ENCODE data around the gene TMEM121B. TPM values are rescaled to one million over a fixed set of nuclear protein-coding genes. Genes with fewer than 3 reads are reported as not detected.

TMEM121B gene
- total RNA-seq, 2 donors from 2014 or later = 0.55 to 1.1 TPM

- Histone ChIP-seq H3K4me3 (no peak overlapping the region), H3K27ac (no peak overlapping the region), H3K9me3 (no peaks in the 10 kb centered on the region), H3K27me3 (no peaks in the 10 kb centered on the region), H3K4me1 (peaks cover 0 to 23% of the 10 kb centered on the region in 2 donors), H3K36me3 (peaks cover 23% of the 10 kb centered on the region)
- TF ChIP-seq, protein P1, sequence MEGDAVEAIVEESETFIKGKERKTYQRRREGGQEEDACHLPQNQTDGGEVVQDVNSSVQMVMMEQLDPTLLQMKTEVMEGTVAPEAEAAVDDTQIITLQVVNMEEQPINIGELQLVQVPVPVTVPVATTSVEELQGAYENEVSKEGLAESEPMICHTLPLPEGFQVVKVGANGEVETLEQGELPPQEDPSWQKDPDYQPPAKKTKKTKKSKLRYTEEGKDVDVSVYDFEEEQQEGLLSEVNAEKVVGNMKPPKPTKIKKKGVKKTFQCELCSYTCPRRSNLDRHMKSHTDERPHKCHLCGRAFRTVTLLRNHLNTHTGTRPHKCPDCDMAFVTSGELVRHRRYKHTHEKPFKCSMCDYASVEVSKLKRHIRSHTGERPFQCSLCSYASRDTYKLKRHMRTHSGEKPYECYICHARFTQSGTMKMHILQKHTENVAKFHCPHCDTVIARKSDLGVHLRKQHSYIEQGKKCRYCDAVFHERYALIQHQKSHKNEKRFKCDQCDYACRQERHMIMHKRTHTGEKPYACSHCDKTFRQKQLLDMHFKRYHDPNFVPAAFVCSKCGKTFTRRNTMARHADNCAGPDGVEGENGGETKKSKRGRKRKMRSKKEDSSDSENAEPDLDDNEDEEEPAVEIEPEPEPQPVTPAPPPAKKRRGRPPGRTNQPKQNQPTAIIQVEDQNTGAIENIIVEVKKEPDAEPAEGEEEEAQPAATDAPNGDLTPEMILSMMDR (IDR thresholded peaks at IDR 0.05) = no peak
- no peak for DNase-seq (ENCODE audit: low spot score)
Observed at GRCh38 chr22:17137170-17137569, 16.0 kb upstream of the TMEM121B start.

DNA sequence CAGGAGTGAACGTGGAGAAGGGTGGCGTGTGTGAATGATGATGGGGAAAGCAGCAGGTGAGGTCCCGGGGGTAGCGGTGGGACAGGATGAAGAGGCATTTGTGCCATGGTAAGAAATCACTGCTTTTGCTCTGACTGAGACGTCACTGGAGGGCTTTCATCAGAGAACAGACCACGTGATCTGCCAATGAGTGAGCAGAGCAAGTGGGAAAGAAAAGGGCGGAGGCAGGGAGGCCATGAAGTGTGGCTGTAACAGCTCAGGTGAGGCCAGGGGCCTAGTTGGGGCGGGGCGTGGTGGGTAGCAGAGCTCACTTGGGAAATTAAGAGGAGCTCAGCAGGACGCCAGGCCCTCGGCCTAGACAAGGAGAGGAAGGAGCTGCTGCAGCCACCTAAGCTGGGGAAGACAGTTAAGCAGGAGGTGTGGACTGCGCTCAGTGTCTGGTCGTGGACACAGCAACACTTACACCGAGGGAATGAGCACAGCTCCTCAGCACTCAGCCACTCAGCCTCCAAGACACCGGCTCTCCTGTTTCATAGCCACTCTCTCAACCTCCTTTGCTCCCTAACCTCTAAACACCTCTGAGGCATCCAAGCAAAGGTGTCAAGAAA is 14.1 kb upstream of the TMEM121B start:
- H3K36me3 ChIP-seq = peaks cover 18% of the 10 kb centered on the region
- DNase-seq (ENCODE audit: low spot score) = no peak
- H3K4me3 ChIP-seq = no peak overlapping the region
- H3K9me3 ChIP-seq = no peaks in the 10 kb centered on the region
- H3K27me3 ChIP-seq = no peaks in the 10 kb centered on the region
- TF ChIP-seq, protein P1 (IDR thresholded peaks at IDR 0.05) = no peak
- H3K4me1 ChIP-seq = peaks cover 0 to 17% of the 10 kb centered on the region in 2 donors
- no peak overlapping the region for H3K27ac ChIP-seq

GRCh38 chr22:17133137-17133536 is 12.0 kb upstream of the TMEM121B start:
- Histone ChIP-seq H3K27ac (no peak overlapping the region), H3K27me3 (no peaks in the 10 kb centered on the region), H3K4me1 (peaks cover 0 to 8% of the 10 kb centered on the region in 2 donors), H3K9me3 (no peaks in the 10 kb centered on the region), H3K36me3 (peaks cover 8% of the 10 kb centered on the region), H3K4me3 (no peak overlapping the region)
- TF ChIP-seq, protein P1 (IDR thresholded peaks at IDR 0.05) = no peak
- no peak for DNase-seq (ENCODE audit: low spot score)

DNA sequence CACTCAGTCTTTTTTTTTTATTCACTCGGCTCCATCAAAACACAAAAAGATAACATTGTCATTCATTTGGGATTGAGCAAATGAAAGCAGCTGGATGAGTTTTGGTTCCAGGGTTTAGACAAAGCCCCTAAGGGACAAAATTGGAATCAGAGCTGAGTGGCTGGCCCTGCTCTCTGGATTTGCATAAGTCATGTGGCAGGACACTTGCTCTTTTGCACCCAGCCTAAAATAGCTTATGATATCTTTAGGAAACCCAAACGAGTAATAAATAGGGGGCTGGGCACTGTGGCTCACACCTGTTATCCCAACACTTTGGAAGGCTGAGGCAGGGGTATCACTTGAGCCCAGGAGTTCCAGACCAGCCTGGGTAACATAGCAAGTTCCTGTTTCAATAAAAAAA is 11.0 kb upstream of the TMEM121B start:
- TF ChIP-seq, protein P1 (IDR thresholded peaks at IDR 0.05) = peak in 1 of 2 donors; percentile 1
- DNase-seq (ENCODE audit: low spot score) = no peak

GRCh38 chr22:17131686-17132085 is 10.5 kb upstream of the TMEM121B start:
- no peaks in the 10 kb centered on the region for H3K9me3 ChIP-seq
- no peak for DNase-seq (ENCODE audit: low spot score)
- H3K27ac ChIP-seq = peak overlapping the region in 1 of 2 donors; percentile 18
- peaks cover 0 to 8% of the 10 kb centered on the region in 2 donors for H3K4me1 ChIP-seq
- H3K4me3 ChIP-seq = no peak overlapping the region
- TF ChIP-seq, protein P1 (IDR thresholded peaks at IDR 0.05) = peak in 1 of 2 donors; percentile 7
- H3K36me3 ChIP-seq = no peaks in the 10 kb centered on the region
- H3K27me3 ChIP-seq = no peaks in the 10 kb centered on the region

More for the DNA sequence above, 11.0 kb upstream of the TMEM121B start:
- peak overlapping the region in 1 of 2 donors; percentile 35 for H3K27ac ChIP-seq
- no peaks in the 10 kb centered on the region for H3K27me3 ChIP-seq
- no peak overlapping the region for H3K4me3 ChIP-seq
- H3K4me1 ChIP-seq = peaks cover 0 to 8% of the 10 kb centered on the region in 2 donors
- H3K9me3 ChIP-seq = no peaks in the 10 kb centered on the region
- H3K36me3 ChIP-seq = no peaks in the 10 kb centered on the region

GRCh38 chr22:17130199-17130598 is 9.0 kb upstream of the TMEM121B start:
- H3K27ac ChIP-seq = no peak overlapping the region
- no peaks in the 10 kb centered on the region for H3K9me3 ChIP-seq
- no peak for DNase-seq (ENCODE audit: low spot score)
- H3K4me3 ChIP-seq = no peak overlapping the region
- H3K27me3 ChIP-seq = no peaks in the 10 kb centered on the region
- H3K4me1 ChIP-seq = peaks cover 0 to 8% of the 10 kb centered on the region in 2 donors
- TF ChIP-seq, protein P1 (IDR thresholded peaks at IDR 0.05) = no peak
- H3K36me3 ChIP-seq = no peaks in the 10 kb centered on the region
